Ramos (cell line): ENCODE data around the gene PTPRG.

Experiments used
- in situ Hi-C: fragments of 300-500 bp; cut with MboI; formaldehyde crosslinking; loops from one replicate; pipeline ENCODE4 v1.14.3; 2022; ENCODE audit warnings: low sequenced_read_pairs; ENCODE audit not compliant: unreplicated experiment

PTPRG gene

DNA sequence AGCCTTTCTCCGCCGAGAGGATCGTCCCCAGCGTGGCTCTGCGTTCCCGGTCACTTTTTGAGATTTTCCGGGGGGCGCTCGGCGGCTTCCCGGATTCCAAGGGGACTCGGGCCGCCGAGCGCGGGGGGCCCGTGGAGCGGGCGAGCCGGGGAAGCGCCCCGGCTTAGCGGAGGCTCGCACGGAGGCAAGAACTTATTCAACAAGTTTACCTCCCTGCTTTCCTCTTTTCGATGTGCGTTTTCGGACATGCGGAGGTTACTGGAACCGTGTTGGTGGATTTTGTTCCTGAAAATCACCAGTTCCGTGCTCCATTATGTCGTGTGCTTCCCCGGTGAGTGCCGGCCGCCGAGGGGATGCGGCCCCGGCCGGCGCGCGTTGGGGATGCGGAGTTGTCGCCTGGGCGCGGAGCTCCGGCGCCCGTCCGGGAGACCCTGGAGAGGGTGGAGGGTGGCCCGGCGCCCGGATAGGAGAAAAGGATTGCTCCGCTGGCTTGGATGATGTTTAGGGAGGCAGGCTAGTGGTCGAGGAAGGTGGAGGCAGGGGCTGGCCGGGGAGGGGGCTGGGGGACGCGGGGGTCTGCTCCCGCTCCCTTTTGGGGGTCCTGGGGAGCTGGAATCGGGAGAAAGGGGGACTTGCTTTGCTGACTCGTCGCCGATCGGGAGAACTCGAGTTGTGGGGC lies 810 bp downstream of the PTPRG start:
- in situ Hi-C loops, result loop anchor here (25.0 kb wide), 1 partner anchor 375 kb away; no protein-coding TSS in a partner anchor

DNA sequence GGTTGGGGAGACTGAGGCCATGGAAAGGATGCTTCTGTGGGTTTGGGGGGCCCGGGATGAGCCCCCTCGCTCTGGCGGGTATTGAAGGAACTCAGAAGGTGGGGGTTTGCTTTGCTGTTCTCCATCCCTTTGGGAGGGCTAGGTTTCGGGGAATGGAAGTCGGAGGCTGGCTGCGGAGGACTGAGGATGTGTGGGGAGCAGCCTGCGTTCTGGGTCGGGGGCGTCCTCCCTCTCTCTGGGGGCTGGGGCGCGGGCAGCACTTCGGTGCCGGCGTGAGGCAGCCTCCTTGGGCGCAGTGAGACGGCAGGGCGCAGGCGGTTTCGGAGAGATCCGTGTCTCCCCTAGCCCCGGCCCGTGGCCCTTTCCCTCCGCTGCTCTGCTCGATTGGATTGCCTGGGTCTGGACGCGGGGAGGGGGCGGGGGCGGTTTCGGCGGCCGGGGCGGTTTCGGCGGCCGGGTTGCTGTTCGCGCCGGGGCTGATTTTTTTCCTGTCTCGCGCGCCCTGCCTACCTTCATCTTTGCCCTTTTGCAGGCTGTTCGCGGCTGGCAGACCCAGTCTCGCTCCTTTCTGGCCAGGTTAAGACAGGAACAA lies 1.4 kb downstream of the PTPRG start:
- in situ Hi-C loops, result loop anchor here (25.0 kb wide), 1 partner anchor 374 kb away; no protein-coding TSS in a partner anchor

DNA sequence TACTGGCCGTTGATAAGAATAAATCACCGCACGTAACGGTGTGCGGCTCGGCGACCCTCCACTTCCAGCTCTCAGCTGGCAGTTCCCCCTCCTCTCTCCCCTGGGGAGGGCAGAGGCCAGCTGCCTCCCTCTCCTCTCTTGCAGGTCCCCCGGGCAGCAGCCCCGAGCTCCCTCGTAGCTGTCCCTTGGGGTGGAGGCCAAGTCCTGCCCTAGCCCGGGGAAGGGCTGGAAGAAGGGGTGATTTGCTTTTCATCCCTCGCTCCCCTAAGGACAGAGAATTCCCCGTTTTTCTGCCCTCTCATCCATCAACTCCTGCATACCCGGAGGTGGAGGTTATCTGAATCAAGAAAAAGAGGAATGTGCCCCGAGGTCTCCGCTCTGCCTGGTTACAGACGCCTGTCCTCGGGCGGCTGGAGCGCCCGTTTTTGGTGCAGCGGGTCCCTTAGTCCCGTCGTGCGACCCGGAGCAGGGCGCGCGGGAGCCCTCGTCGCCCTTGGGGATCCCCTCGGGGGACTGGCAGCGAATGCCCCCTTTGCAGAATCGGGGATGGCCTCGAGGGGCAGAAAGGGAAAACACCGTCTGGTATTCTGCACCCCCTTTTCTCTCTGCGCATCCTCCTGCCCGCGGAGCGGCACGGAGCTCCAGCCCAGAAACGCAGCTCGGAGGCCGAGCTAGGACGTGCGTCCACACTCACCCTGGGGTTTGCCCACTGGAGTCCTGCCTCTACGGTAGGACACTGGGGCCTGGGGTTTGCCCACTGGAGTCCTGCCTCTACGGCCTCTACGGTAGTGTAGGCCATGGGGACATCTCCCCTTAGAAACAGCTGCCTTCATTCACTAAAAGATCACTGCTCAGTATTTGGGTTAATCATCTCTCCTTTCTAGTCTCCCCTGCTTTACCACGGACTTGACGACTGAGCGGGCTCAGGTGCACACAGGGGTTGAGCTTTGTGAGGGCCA lies 2.2 kb downstream of the PTPRG start:
- in situ Hi-C loops, result loop anchor here (25.0 kb wide), 1 partner anchor 374 kb away; no protein-coding TSS in a partner anchor

GRCh38 chr3:61564395-61565059 lies 3.2 kb downstream of the PTPRG start:
- in situ Hi-C loops, result loop anchor here (25.0 kb wide), 1 partner anchor 373 kb away; no protein-coding TSS in a partner anchor

- in situ Hi-C loops, result loop anchor here (25.0 kb wide), 1 partner anchor 372 kb away; no protein-coding TSS in a partner anchor
These were observed 4.2 kb downstream of the PTPRG start for GRCh38 chr3:61565569-61565968.

GRCh38 chr3:61568127-61568526 lies 6.8 kb downstream of the PTPRG start:
- in situ Hi-C loops, result loop anchor here (25.0 kb wide), 1 partner anchor 369 kb away; no protein-coding TSS in a partner anchor

GRCh38 chr3:61569856-61570580 lies 8.6 kb downstream of the PTPRG start:
- in situ Hi-C loops, result loop anchor here (25.0 kb wide), 1 partner anchor 367 kb away; no protein-coding TSS in a partner anchor

DNA sequence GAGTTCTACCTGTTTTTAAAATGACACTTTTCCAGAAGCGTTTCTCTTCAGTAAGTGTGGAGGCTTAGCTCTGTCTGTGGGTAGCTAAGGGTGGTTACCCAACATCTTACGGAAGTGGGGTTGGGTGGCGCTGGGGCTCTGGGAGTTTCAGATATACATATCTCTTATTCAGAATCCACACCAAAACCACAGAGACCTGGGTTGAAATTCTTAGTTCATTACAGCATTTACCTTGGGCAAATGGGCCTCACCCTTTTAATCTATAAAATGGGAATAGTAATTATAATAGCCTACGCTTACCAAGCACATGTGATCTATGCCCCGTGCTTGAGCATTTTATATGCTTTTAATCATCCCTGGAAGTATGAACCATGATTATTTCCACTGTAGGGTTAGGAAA lies 9.4 kb downstream of the PTPRG start:
- in situ Hi-C loops, result loop anchor here (25.0 kb wide), 1 partner anchor 366 kb away; no protein-coding TSS in a partner anchor

DNA sequence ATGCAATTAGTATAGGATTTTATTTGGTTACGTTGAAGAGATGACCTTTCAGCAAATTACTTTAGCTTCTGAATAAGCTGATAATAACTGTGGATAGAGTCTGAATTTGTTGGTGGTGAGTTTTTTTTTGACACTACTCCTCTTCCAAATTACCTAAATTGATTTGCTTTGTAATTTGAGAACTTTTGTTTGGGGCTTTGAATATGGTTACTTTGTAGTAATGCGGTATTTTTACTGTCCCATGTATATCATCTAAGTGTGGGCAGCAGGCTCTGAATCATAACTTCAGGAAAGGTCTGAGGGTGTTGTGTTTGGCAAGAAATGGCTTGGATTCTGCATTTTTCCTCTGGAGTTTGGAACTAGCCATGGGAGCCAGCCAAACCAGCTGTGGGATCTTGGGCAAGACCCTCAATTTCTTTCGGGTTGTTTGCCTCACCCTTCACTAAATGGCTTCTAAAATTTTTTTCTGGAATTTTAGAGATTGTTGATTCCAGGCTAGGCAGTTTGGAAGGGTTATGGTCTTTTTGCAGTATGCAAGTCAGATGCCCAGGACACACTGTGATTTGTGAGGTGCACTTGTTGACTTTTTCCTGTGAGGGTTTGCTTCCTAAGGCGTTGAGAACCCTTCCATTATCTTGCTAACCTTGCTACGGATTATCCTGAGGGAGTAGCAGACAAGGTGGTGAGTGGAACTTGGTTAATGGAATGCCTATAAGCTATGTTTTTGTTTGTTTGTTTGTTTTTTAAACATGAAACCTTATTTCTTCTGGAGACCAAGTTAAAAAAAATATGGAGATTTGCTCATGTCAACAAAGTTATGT lies 10.4 kb downstream of the PTPRG start:
- in situ Hi-C loops, result loop anchor here (25.0 kb wide), 1 partner anchor 366 kb away; no protein-coding TSS in a partner anchor

DNA sequence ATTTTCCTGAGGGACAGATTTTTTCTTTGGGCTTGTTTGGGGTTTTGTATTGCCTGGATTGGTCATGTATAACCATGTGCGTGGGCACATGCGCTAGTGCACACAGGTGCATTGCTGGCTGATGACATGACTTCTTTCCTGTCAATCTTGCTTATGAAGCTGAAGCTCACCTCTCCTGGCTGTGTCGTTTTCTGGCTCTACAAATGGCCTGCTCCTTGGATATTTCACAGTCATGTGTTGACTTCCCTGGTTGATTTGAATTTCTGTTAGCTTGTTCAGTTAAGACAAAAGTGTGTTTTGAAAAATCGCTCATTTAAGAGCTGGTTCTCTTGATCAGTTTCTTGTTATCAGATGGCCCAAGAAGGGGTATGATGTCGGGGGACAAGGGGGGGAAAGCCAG lies 11.5 kb downstream of the PTPRG start:
- in situ Hi-C loops, result loop anchor here (25.0 kb wide), 1 partner anchor 364 kb away; no protein-coding TSS in a partner anchor

DNA sequence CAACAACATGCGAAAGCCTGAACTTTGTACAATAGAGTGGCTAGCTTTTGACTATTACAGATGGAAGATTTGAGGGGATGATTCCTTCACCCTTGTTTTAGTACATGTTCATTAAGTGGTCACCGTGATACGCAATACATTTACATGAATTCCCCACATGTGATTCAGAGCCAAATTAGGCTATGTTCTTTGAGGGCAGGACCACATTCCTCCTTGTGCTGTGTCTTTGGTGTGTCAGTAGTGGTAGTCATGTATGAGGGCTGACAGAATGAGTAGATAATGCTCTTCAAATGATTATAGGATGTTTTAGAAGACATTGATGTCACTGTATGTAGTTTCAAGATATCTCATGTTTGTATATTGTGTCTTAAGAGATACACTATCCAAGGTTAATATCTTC lies 12.1 kb downstream of the PTPRG start:
- in situ Hi-C loops, result loop anchor here (25.0 kb wide), 1 partner anchor 364 kb away; no protein-coding TSS in a partner anchor

- in situ Hi-C loops, result loop anchor here (25.0 kb wide), 1 partner anchor 362 kb away; no protein-coding TSS in a partner anchor
These were observed 13.5 kb downstream of the PTPRG start for GRCh38 chr3:61574854-61575253.

GRCh38 chr3:61575893-61576292 lies 14.5 kb downstream of the PTPRG start:
- in situ Hi-C loops, result no loop called here

GRCh38 chr3:61577760-61578159 lies 16.4 kb downstream of the PTPRG start:
- in situ Hi-C loops, result no loop called here

- in situ Hi-C loops, result no loop called here
These were observed 17.4 kb downstream of the PTPRG start for GRCh38 chr3:61578667-61579367.

- in situ Hi-C loops, result no loop called here
These were observed 18.3 kb downstream of the PTPRG start for GRCh38 chr3:61579685-61580084.

DNA sequence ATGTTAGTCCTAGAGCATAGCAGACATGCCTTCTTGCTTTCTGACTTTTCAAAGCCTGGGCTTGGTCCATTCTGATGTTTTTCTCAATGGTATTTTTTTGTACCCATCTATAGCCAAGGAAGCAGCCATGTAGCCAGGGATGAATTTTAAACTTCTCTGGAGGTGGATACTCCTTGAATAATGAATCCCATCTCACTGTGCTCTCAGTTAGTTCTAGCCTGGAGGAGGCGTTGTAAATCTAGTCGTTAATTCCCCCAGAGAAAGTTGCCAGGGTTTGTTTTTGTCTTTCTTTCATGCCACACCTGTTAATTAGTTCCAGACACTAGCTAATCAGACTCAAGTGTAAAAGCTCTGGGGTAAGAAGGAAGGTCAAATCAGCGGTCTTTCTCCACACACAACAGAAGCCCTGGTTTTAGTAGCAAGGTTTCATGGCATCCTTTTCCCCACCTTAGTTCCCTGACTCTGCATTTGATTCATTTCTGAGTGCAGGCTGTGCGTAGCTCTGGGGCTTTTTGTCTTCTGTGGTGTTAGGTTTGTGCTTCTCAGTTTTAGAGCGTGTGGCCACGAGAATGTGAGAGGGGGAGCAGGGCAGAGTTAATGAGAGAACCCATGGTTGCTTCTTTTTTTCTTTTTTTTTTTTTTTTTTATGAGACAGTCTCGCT lies 19.7 kb downstream of the PTPRG start:
- in situ Hi-C loops, result no loop called here
